MM.1S (cell line): ENCODE data around the gene ADCY4.

Experiments used
- EZH2 ChIP-seq: fragments of 300-600 bp; sonication (generic); optimal IDR thresholded peaks from 2 replicates; pipeline ENCODE3; 2017; ENCODE audit warnings: low read depth, mild to moderate bottlenecking, antibody characterized with exemption, low read length, mixed read lengths
- EZH2phosphoT487 ChIP-seq: fragments of 300-600 bp; sonication (generic); IDR thresholded peaks from 2 replicates; pipeline ENCODE4 v1.6.1; 2018; ENCODE audit warnings: antibody characterized with exemption, low read length
- TF ChIP-seq, protein P1 (sequence below): fragments of 300-600 bp; sonication (generic); IDR thresholded peaks from 2 replicates; pipeline ENCODE4 v1.5.1; 2016; ENCODE audit warnings: antibody characterized with exemption, low read length, mixed read lengths

DNA sequence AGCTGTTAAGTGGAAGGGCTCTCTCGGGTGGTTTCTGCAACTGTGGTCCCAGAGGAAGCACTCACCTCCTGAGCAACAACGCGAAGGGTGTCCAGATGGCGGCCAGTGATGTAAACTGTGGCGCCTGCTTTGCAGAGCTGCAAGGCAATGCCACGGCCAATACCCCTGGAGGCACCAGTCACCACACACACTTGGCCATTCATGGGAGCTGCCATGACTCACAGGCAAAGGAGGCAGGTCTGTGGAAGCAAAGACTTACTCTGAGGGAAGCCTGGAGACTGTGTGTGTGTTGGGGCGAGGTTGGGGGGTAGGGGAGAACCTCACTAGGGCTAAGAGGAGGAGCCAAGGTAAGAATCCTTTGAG lies 36.0 kb downstream of the ADCY4 start:
- TF ChIP-seq, protein P1, sequence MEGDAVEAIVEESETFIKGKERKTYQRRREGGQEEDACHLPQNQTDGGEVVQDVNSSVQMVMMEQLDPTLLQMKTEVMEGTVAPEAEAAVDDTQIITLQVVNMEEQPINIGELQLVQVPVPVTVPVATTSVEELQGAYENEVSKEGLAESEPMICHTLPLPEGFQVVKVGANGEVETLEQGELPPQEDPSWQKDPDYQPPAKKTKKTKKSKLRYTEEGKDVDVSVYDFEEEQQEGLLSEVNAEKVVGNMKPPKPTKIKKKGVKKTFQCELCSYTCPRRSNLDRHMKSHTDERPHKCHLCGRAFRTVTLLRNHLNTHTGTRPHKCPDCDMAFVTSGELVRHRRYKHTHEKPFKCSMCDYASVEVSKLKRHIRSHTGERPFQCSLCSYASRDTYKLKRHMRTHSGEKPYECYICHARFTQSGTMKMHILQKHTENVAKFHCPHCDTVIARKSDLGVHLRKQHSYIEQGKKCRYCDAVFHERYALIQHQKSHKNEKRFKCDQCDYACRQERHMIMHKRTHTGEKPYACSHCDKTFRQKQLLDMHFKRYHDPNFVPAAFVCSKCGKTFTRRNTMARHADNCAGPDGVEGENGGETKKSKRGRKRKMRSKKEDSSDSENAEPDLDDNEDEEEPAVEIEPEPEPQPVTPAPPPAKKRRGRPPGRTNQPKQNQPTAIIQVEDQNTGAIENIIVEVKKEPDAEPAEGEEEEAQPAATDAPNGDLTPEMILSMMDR, result no peak
- TF ChIP-seq EZH2 (no peak), EZH2phosphoT487 (no peak)
